ENCODE data around the gene KCNIP3.

The KCNIP3 gene

GRCh38 chr2:95334916-95335641 is 37.9 kb downstream of the KCNIP3 start:
- H3K4me1 Mint-ChIP-seq: no peaks in the 10 kb centered on the region
- ATAC-seq: no peak
- peaks cover 3% of the 10 kb centered on the region for H3K9me3 Mint-ChIP-seq
- H3K27ac Mint-ChIP-seq: no peak overlapping the region
- no peaks in the 10 kb centered on the region for H3K27me3 Mint-ChIP-seq
- H3K4me3 Mint-ChIP-seq: no peak overlapping the region
- no peaks in the 10 kb centered on the region for H3K36me3 Mint-ChIP-seq

GRCh38 chr2:95336406-95336805 is 39.3 kb downstream of the KCNIP3 start:
- ATAC-seq: no peak
- no peak overlapping the region for H3K27ac Mint-ChIP-seq
- peaks cover 3% of the 10 kb centered on the region for H3K27me3 Mint-ChIP-seq
- H3K4me1 Mint-ChIP-seq: no peaks in the 10 kb centered on the region
- peaks cover 3% of the 10 kb centered on the region for H3K9me3 Mint-ChIP-seq
- no peak overlapping the region for H3K4me3 Mint-ChIP-seq
- H3K36me3 Mint-ChIP-seq: no peaks in the 10 kb centered on the region

- Mint-ChIP-seq H3K4me3 (no peak overlapping the region), H3K9me3 (peaks cover 3% of the 10 kb centered on the region), H3K27me3 (peaks cover 18% of the 10 kb centered on the region), H3K36me3 (no peaks in the 10 kb centered on the region), H3K27ac (no peak overlapping the region), H3K4me1 (no peaks in the 10 kb centered on the region)
- no peak for ATAC-seq
Measured at GRCh38 chr2:95337829-95338228, 40.7 kb downstream of the KCNIP3 start.

GRCh38 chr2:95342556-95343320 is 45.6 kb downstream of the KCNIP3 start:
- H3K27ac Mint-ChIP-seq: no peak overlapping the region
- peaks cover 4% of the 10 kb centered on the region for H3K4me1 Mint-ChIP-seq
- H3K36me3 Mint-ChIP-seq: no peaks in the 10 kb centered on the region
- H3K9me3 Mint-ChIP-seq: no peaks in the 10 kb centered on the region
- no peak for ATAC-seq
- H3K27me3 Mint-ChIP-seq: peaks cover 36% of the 10 kb centered on the region
- no peak overlapping the region for H3K4me3 Mint-ChIP-seq

- peaks cover 4% of the 10 kb centered on the region for H3K4me1 Mint-ChIP-seq
- no peaks in the 10 kb centered on the region for H3K36me3 Mint-ChIP-seq
- H3K27me3 Mint-ChIP-seq: peaks cover 45% of the 10 kb centered on the region
- H3K9me3 Mint-ChIP-seq: no peaks in the 10 kb centered on the region
- H3K27ac Mint-ChIP-seq: no peak overlapping the region
- H3K4me3 Mint-ChIP-seq: no peak overlapping the region
- no peak for ATAC-seq
Measured at GRCh38 chr2:95343429-95344214, 46.5 kb downstream of the KCNIP3 start.

GRCh38 chr2:95344215-95344583 is 47.1 kb downstream of the KCNIP3 start:
- no peak overlapping the region for H3K27ac Mint-ChIP-seq
- peaks cover 4% of the 10 kb centered on the region for H3K4me1 Mint-ChIP-seq
- peaks cover 45% of the 10 kb centered on the region for H3K27me3 Mint-ChIP-seq
- no peak overlapping the region for H3K4me3 Mint-ChIP-seq
- no peaks in the 10 kb centered on the region for H3K36me3 Mint-ChIP-seq
- no peak for ATAC-seq
- no peaks in the 10 kb centered on the region for H3K9me3 Mint-ChIP-seq

- Mint-ChIP-seq H3K4me3 (no peak overlapping the region), H3K27ac (no peak overlapping the region), H3K9me3 (no peaks in the 10 kb centered on the region), H3K4me1 (peaks cover 4% of the 10 kb centered on the region), H3K27me3 (peaks cover 45% of the 10 kb centered on the region), H3K36me3 (no peaks in the 10 kb centered on the region)
- no peak for ATAC-seq
Measured at GRCh38 chr2:95344656-95345055, 47.5 kb downstream of the KCNIP3 start.

- peak overlapping the region; percentile 42 for H3K4me3 Mint-ChIP-seq
- no peaks in the 10 kb centered on the region for H3K36me3 Mint-ChIP-seq
- H3K9me3 Mint-ChIP-seq: no peaks in the 10 kb centered on the region
- peaks cover 4% of the 10 kb centered on the region for H3K4me1 Mint-ChIP-seq
- H3K27me3 Mint-ChIP-seq: peaks cover 45% of the 10 kb centered on the region
- ATAC-seq: peak; percentile 31
- no peak overlapping the region for H3K27ac Mint-ChIP-seq
Measured at GRCh38 chr2:95345081-95345562, 48.0 kb downstream of the KCNIP3 start.

- Mint-ChIP-seq H3K4me3 (peak overlapping the region; percentile 81), H3K27ac (no peak overlapping the region), H3K4me1 (peaks cover 4% of the 10 kb centered on the region), H3K9me3 (no peaks in the 10 kb centered on the region), H3K36me3 (no peaks in the 10 kb centered on the region), H3K27me3 (peaks cover 45% of the 10 kb centered on the region)
- ATAC-seq: peak; percentile 79
Measured at GRCh38 chr2:95345563-95346230, 48.5 kb downstream of the KCNIP3 start.

GRCh38 chr2:95346231-95346737 is 49.1 kb downstream of the KCNIP3 start:
- H3K4me1 Mint-ChIP-seq: peaks cover 4% of the 10 kb centered on the region
- H3K27me3 Mint-ChIP-seq: peaks cover 47% of the 10 kb centered on the region
- no peak for ATAC-seq
- no peak overlapping the region for H3K27ac Mint-ChIP-seq
- H3K36me3 Mint-ChIP-seq: no peaks in the 10 kb centered on the region
- no peak overlapping the region for H3K4me3 Mint-ChIP-seq
- no peaks in the 10 kb centered on the region for H3K9me3 Mint-ChIP-seq

- H3K27me3 Mint-ChIP-seq: peaks cover 45% of the 10 kb centered on the region
- H3K36me3 Mint-ChIP-seq: no peaks in the 10 kb centered on the region
- H3K4me1 Mint-ChIP-seq: peaks cover 4% of the 10 kb centered on the region
- ATAC-seq: no peak
- no peak overlapping the region for H3K27ac Mint-ChIP-seq
- no peaks in the 10 kb centered on the region for H3K9me3 Mint-ChIP-seq
- H3K4me3 Mint-ChIP-seq: peak overlapping the region; percentile 37
Measured at GRCh38 chr2:95346738-95347671, 49.9 kb downstream of the KCNIP3 start.

GRCh38 chr2:95347681-95348608 is 50.8 kb downstream of the KCNIP3 start:
- peaks cover 36% of the 10 kb centered on the region for H3K27me3 Mint-ChIP-seq
- no peak overlapping the region for H3K27ac Mint-ChIP-seq
- H3K36me3 Mint-ChIP-seq: no peaks in the 10 kb centered on the region
- no peaks in the 10 kb centered on the region for H3K9me3 Mint-ChIP-seq
- H3K4me3 Mint-ChIP-seq: peak overlapping the region; percentile 7
- no peak for ATAC-seq
- peaks cover 4% of the 10 kb centered on the region for H3K4me1 Mint-ChIP-seq
